Measurements from ENCODE around the gene PNPLA2.

Gene PNPLA2

DNA sequence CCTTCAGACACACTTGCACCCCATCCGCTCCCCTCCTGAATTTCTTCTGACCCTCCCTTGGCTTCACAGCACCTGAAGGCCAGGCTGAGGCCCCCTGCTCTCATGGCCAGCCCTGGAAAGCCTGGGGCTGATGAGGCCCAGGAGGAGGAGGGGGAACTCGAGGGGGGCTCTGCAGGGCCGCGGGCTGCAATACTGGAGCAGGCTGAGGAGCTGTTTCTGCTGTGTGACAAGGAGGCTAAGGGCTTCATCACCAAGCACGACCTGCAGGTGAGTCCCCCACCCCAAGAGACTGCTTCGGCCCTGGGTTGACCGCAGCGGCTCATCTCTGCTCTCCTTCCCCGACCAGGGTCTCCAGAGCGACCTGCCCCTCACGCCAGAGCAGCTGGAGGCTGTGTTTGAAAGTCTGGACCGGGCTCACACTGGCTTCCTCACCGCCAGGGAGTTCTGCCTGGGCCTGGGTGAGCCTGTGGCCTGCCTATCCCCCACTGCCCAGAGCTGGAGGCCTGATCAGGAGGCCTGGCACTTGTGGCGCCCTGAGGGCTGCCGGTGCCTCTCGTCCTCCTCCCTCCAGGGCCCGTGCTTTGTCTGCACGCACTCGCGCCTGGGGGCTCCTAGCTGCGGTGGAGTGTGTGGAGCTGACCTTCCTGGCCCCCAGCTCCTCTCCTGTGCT lies 9.9 kb downstream of the PNPLA2 start:
- H3K4me3 ChIP-seq (ENCODE audit: low read length), result no peak overlapping the region; the same call in 1 of the 2 replicates
- no peaks in the 10 kb centered on the region for H3K9me3 ChIP-seq (ENCODE audit: control insufficient read depth, insufficient read depth, low read length)
- no peak overlapping the region for H3K27ac ChIP-seq (ENCODE audit: low read length)
- H3K27me3 ChIP-seq (ENCODE audit: control insufficient read depth, insufficient read depth, low read length), result peaks cover 6% of the 10 kb centered on the region; the same call in 1 of the 2 replicates
- no CpG with 5 or more reads among the region's 21 CpGs for WGBS (ENCODE audit: insufficient coverage, insufficient read length)
- H3K36me3 ChIP-seq (ENCODE audit: control insufficient read depth, insufficient read depth, low read length), result peaks cover 9% of the 10 kb centered on the region; the same call in 1 of the 2 replicates
- DNase-seq (ENCODE audit: low read depth, low spot score), result no peak
- peaks cover 21% of the 10 kb centered on the region for H3K4me1 ChIP-seq (ENCODE audit: control insufficient read depth, insufficient read depth, low read length)

DNA sequence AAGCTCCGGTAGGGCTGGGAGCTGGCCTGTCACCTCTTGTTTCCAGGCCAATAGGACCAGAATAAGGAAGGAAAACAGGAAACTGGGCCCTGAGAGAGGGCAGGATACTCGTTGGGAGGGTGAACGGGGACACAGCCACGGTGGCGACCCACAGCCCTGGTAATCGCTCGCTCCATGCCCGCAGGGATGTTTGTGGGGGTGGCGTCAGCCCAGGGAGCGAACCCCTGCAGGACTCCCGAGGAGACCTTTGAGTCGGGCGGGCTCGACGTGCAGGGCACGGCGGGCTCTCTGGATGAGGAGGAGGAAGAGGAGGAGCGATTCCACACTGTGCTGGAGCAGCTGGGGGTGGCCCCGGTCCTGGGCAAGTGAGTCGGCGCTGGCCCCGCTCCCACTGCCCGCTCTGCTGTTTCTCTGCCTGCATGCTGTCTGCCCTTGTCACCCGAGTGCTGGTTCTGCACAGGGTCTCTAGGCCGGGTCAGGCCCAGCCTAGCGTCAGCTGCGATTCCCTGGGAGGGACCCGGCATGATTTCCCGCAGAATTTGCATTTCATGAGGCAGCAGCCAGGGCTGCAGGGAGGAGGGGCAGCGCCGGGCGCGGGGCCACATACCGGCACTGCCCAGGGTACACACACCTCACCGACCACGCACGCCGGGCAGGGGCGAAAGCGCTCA lies 10.6 kb downstream of the PNPLA2 start:
- WGBS (ENCODE audit: insufficient coverage, insufficient read length), result no CpG with 5 or more reads among the region's 40 CpGs
- peak overlapping the region; percentile 27; the same call in 1 of the 2 replicates for H3K4me3 ChIP-seq (ENCODE audit: low read length)
- peaks cover 24% of the 10 kb centered on the region for H3K4me1 ChIP-seq (ENCODE audit: control insufficient read depth, insufficient read depth, low read length)

DNA sequence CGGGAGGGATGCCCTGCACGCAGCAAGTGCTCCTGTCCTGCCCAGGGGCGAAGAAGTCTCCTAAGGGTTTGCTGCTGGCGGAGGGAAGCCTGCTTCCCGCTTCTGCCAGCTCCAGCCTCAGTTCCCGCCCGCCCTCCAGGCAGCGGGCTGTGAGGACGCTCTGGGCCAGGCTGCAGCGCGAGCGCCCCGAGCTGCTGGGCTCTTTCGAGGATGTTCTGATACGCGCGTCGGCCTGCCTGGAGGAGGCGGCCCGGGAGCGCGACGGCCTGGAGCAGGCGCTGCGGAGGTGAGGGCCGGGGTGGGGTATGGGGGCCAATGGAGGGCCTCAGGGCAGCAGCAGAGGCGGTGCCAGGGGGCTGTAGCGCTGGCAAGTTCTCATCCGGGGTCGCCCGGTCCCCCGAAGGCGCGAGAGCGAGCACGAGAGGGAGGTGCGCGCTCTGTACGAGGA lies 11.2 kb downstream of the PNPLA2 start:
- no CpG with 5 or more reads among the region's 39 CpGs for WGBS (ENCODE audit: insufficient coverage, insufficient read length)
- H3K27me3 ChIP-seq (ENCODE audit: control insufficient read depth, insufficient read depth, low read length), result peaks cover 6% of the 10 kb centered on the region; the same call in 1 of the 2 replicates
- no peak for DNase-seq (ENCODE audit: low read depth, low spot score)
- no peak overlapping the region for H3K27ac ChIP-seq (ENCODE audit: low read length)
- peak overlapping the region; percentile 27; the same call in 1 of the 2 replicates for H3K4me3 ChIP-seq (ENCODE audit: low read length)
- no peaks in the 10 kb centered on the region for H3K9me3 ChIP-seq (ENCODE audit: control insufficient read depth, insufficient read depth, low read length)
- no peaks in the 10 kb centered on the region for H3K36me3 ChIP-seq (ENCODE audit: control insufficient read depth, insufficient read depth, low read length)
- H3K4me1 ChIP-seq (ENCODE audit: control insufficient read depth, insufficient read depth, low read length), result peaks cover 28% of the 10 kb centered on the region

More for the DNA sequence above, 10.6 kb downstream of the PNPLA2 start:
- no peak for DNase-seq (ENCODE audit: low read depth, low spot score)
- no peak overlapping the region for H3K27ac ChIP-seq (ENCODE audit: low read length)
- peaks cover 3% of the 10 kb centered on the region; the same call in 1 of the 2 replicates for H3K36me3 ChIP-seq (ENCODE audit: control insufficient read depth, insufficient read depth, low read length)
- peaks cover 6% of the 10 kb centered on the region; the same call in 1 of the 2 replicates for H3K27me3 ChIP-seq (ENCODE audit: control insufficient read depth, insufficient read depth, low read length)
- no peaks in the 10 kb centered on the region for H3K9me3 ChIP-seq (ENCODE audit: control insufficient read depth, insufficient read depth, low read length)

DNA sequence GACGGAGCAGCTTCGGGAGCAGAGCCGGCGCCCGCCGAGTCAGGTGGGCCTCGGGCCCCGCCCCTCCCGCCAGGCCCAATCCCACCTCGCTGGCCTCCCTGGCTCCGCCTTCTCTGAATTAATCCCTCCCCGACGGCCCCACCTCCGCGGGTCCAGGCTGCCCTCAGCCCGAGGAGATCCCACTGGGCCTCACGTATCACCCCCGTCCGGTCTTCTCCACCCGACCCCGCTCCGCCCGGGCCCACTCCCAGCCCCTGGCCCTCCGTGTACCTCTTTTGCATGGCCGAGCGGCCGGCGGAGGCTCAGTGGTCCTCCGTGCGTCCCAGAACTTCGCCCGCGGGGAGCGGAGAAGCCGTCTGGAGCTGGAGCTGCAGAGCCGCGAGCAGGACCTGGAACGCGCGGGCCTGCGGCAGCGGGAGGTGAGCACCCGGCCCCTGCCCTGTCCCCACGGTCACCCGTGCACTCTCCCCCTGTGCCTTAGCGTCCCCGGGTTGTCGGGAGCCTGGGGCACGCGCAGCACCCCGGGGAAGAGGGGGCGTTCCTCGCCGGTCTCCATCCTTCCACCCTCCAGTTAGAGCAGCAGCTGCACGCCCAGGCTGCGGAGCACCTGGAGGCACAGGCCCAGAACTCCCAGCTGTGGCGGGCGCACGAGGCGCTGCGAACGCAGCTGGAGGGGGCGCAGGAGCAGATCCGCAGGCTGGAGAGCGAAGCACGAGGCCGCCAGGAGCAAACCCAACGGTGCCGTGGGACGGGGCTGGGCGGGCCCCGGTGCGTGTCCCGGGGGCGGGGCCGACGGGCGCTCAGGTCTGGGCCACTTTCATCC lies 11.8 kb downstream of the PNPLA2 start:
- DNase-seq (ENCODE audit: low read depth, low spot score), result no peak
- H3K27ac ChIP-seq (ENCODE audit: low read length), result no peak overlapping the region
- no CpG with 5 or more reads among the region's 78 CpGs for WGBS (ENCODE audit: insufficient coverage, insufficient read length)
- H3K4me1 ChIP-seq (ENCODE audit: control insufficient read depth, insufficient read depth, low read length), result peaks cover 28% of the 10 kb centered on the region
- peak overlapping the region; percentile 51; the same call in 1 of the 2 replicates for H3K4me3 ChIP-seq (ENCODE audit: low read length)
- H3K27me3 ChIP-seq (ENCODE audit: control insufficient read depth, insufficient read depth, low read length), result peaks cover 6% of the 10 kb centered on the region; the same call in 1 of the 2 replicates
- no peaks in the 10 kb centered on the region for H3K9me3 ChIP-seq (ENCODE audit: control insufficient read depth, insufficient read depth, low read length)
- no peaks in the 10 kb centered on the region for H3K36me3 ChIP-seq (ENCODE audit: control insufficient read depth, insufficient read depth, low read length)

DNA sequence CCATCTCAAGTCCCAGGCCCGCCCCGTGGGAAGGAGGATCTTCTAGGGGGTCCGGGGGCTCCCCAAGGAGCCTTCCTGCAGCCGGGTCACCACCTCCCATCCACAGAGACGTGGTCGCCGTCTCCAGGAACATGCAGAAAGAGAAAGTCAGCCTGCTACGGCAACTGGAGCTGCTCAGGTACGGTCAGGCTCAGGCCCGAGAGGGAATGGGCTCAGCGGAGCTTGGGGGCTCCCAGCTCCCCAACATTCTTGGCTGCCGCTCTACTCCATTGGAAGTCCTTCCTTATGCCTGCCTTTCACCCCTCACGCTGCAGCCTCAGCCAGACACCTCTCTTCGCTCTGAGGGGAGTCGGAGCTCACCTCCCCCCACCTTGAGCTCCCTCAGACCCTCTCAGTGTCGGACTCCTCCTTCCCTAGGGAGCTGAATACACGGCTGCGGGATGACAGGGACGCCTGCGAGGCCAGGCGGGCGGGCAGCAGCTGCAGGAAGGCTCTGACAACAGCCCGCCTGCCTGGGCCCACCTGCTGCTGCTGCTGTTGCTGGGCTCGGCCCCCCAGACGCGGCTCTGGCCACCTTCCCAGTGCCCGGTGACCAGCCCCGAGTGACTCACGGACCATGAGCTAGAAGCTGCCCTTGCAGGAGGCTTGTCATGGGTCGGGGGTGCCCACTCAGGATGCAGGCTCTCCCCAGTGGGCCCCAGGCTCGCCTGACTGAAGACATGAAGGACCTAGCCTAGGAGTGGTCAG lies 12.6 kb downstream of the PNPLA2 start:
- H3K27ac ChIP-seq (ENCODE audit: low read length), result no peak overlapping the region
- H3K4me3 ChIP-seq (ENCODE audit: low read length), result no peak overlapping the region; the same call in 1 of the 2 replicates
- DNase-seq (ENCODE audit: low read depth, low spot score), result no peak
- H3K4me1 ChIP-seq (ENCODE audit: control insufficient read depth, insufficient read depth, low read length), result peaks cover 28% of the 10 kb centered on the region
- no peaks in the 10 kb centered on the region for H3K9me3 ChIP-seq (ENCODE audit: control insufficient read depth, insufficient read depth, low read length)
- no peaks in the 10 kb centered on the region for H3K36me3 ChIP-seq (ENCODE audit: control insufficient read depth, insufficient read depth, low read length)
- peaks cover 6% of the 10 kb centered on the region; the same call in 1 of the 2 replicates for H3K27me3 ChIP-seq (ENCODE audit: control insufficient read depth, insufficient read depth, low read length)
- no CpG with 5 or more reads among the region's 31 CpGs for WGBS (ENCODE audit: insufficient coverage, insufficient read length)

DNA sequence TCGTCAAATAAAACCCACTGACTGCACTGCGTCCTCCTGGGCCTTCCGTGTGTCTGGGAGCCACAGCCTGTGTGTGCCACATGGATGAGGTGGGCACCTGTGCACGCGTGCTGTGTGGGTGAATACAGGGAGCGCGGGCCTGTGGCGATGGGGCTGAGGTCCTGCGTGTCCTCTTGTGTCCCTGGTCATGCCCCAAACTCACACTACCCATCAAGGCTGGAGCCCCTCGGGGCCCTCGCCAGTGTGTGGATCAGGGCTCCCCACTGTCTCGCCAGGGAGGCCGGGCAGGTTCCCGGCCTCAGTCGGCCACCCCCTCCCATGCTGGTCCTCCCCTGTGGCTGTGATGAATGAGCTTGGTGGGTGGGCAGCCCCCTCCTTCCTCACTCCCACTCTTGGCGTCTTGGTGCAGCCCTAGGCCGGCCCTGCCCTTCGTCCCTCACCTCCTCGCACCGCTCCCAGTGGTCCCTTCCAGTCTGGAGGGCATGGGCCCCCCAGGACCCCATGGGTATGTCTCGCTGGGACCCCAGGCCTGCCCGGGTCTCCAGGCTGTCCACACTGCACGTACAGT lies 13.3 kb downstream of the PNPLA2 start:
- Histone ChIP-seq H3K27me3 (ENCODE audit: control insufficient read depth, insufficient read depth, low read length) (peaks cover 6% of the 10 kb centered on the region; the same call in 1 of the 2 replicates), H3K4me3 (ENCODE audit: low read length) (peak overlapping the region; percentile 59; the same call in 1 of the 2 replicates), H3K36me3 (ENCODE audit: control insufficient read depth, insufficient read depth, low read length) (no peaks in the 10 kb centered on the region), H3K9me3 (ENCODE audit: control insufficient read depth, insufficient read depth, low read length) (no peaks in the 10 kb centered on the region), H3K4me1 (ENCODE audit: control insufficient read depth, insufficient read depth, low read length) (peaks cover 28% of the 10 kb centered on the region), H3K27ac (ENCODE audit: low read length) (no peak overlapping the region)
- no CpG with 5 or more reads among the region's 23 CpGs for WGBS (ENCODE audit: insufficient coverage, insufficient read length)
- no peak for DNase-seq (ENCODE audit: low read depth, low spot score)

DNA sequence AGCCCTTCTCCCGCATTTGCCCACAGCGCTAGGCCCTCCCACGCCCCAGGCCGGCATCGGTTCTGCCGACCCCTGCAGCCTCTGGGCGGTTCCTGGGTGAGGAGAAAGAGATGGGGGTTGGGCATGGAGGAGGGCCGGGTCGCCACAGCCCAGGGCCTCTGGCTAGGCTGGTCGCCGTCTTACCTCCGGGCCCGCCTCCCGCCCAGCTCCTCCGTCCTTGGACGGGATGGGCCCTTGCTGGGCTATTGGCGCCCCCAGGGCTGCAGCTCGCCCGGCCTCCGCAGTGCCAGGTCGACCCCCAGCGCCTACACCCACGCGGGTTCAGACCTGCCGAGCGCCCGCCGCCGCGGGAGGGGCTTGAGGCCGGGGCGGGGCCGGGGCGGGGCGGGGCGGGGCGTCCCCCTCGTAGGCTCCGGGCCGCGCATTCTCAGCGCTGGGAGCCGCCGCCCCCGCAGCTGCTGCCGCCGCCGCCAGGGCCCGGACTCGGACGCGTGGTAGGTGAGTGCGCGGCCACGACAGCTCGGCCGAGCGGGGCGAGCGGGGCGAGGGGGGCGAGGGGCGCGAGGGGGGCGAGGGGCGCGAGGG lies 13.9 kb downstream of the PNPLA2 start, which contains the start of gene CD151:
TSS of gene CD151 (plus strand) at position 424 of the 585 bp plus-strand sequence. CDS start 3,118 bp downstream, outside the sequence.
- H3K9me3 ChIP-seq (ENCODE audit: control insufficient read depth, insufficient read depth, low read length), result no peaks in the 10 kb centered on the region
- DNase-seq (ENCODE audit: low read depth, low spot score), result no peak
- H3K27me3 ChIP-seq (ENCODE audit: control insufficient read depth, insufficient read depth, low read length), result peaks cover 6% of the 10 kb centered on the region; the same call in 1 of the 2 replicates
- H3K4me3 ChIP-seq (ENCODE audit: low read length), result peak within 1 kb of the TSS; percentile 59
- H3K27ac ChIP-seq (ENCODE audit: low read length), result no peak within 1 kb of the TSS
- peaks cover 28% of the 10 kb centered on the region for H3K4me1 ChIP-seq (ENCODE audit: control insufficient read depth, insufficient read depth, low read length)
- no CpG with 5 or more reads among the region's 67 CpGs for WGBS (ENCODE audit: insufficient coverage, insufficient read length)
- H3K36me3 ChIP-seq (ENCODE audit: control insufficient read depth, insufficient read depth, low read length), result peaks cover under 1% of the 10 kb centered on the region

DNA sequence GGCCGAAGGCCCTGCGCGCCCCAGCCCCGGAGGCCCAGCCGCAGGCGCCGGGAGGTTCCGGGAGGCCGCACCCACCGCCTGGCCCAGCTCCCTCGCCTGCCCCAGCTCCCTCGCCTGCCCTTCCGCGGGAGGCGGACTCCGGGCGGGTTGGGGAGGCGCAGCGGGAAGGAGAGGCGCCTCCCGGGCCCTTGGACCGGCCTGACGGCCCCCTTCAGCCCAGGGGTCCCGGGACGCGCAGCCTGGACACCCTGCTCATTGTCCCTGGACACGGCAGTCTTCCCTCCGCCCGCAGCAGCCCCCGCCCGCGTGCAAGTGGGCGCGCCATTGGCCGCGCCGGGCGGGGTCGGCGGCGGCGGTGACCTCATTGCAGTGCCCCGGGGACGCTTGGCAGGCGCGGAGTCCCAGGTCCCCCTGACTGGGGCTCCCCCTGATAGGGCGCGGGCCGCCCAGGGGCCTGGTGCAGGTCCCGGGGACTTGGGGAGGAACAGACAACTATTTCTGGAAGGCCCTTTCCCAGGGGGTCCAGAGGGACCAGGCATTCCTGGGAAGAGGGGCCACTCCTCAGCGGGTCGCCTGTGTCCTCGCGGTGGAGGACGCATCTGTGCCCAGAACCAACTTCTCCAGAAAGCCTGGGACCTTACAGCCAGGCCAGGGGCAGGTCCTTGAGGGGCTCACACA lies 14.5 kb downstream of the PNPLA2 start:
- no peak for DNase-seq (ENCODE audit: low read depth, low spot score)
- H3K27me3 ChIP-seq (ENCODE audit: control insufficient read depth, insufficient read depth, low read length), result peaks cover 6% of the 10 kb centered on the region; the same call in 1 of the 2 replicates
- H3K36me3 ChIP-seq (ENCODE audit: control insufficient read depth, insufficient read depth, low read length), result peaks cover 6% of the 10 kb centered on the region
- H3K4me1 ChIP-seq (ENCODE audit: control insufficient read depth, insufficient read depth, low read length), result peaks cover 24% of the 10 kb centered on the region
- H3K4me3 ChIP-seq (ENCODE audit: low read length), result peak overlapping the region; percentile 59
- no CpG with 5 or more reads among the region's 55 CpGs for WGBS (ENCODE audit: insufficient coverage, insufficient read length)
- no peak overlapping the region for H3K27ac ChIP-seq (ENCODE audit: low read length)
- H3K9me3 ChIP-seq (ENCODE audit: control insufficient read depth, insufficient read depth, low read length), result no peaks in the 10 kb centered on the region

Data from iPS DF 6.9 (cell line).